Calu3 (cell line): ENCODE results near the gene LIMS1. TPM values are rescaled to one million over a fixed set of nuclear protein-coding genes. Genes with fewer than 3 reads are reported as not detected.

ENCODE experiments used
- BruUV-seq: library from RNA; stranded (reverse); fragments of 400-500 nt; replicated peaks from 2 replicates; lab custom pipeline; 2021; lab: Mats Ljungman, UMichigan
- CTCF ChIA-PET: fragments of 300-600 bp; sonication (Branson Sonifier 250); formaldehyde crosslinking; loops from one replicate; lab custom pipeline; 2022; ENCODE audit warnings: antibody characterized with exemption; lab: Charles Lee
- DNase-seq: peaks from one replicate; pipeline ENCODE4 v3.0.0; 2022
- H3K27ac Mint-ChIP-seq: one replicate; pipeline ENCODE4 v1.8.0; 2022; ENCODE audit warnings: mixed read lengths; ENCODE audit not compliant: unreplicated experiment
- H3K27me3 Mint-ChIP-seq: one replicate; pipeline ENCODE4 v1.8.0; 2022; ENCODE audit warnings: mixed read lengths; ENCODE audit not compliant: unreplicated experiment
- H3K36me3 Mint-ChIP-seq: one replicate; pipeline ENCODE4 v1.8.0; 2022; ENCODE audit warnings: mild to moderate bottlenecking, moderate library complexity, mixed read lengths; ENCODE audit not compliant: insufficient read depth, unreplicated experiment
- H3K4me1 Mint-ChIP-seq: one replicate; pipeline ENCODE4 v1.8.0; 2022; ENCODE audit warnings: mild to moderate bottlenecking, low read depth, mixed read lengths; ENCODE audit not compliant: unreplicated experiment
- H3K4me3 Mint-ChIP-seq: one replicate; pipeline ENCODE4 v1.8.0; 2022; ENCODE audit warnings: mild to moderate bottlenecking, low read depth, moderate library complexity, mixed read lengths; ENCODE audit not compliant: unreplicated experiment
- H3K9me3 Mint-ChIP-seq: one replicate; pipeline ENCODE4 v1.8.0; 2022; ENCODE audit warnings: low read depth, mixed read lengths; ENCODE audit not compliant: unreplicated experiment
- intact Hi-C: fragments of 100-400 bp; cut with micrococcal nuclease; formaldehyde crosslinking; loops from one replicate; pipeline ENCODE4 v1.10.0; 2022; ENCODE audit not compliant: unreplicated experiment
- total RNA-seq: library from RNA; stranded (reverse); gene quantifications from 2 replicates; pipeline ENCODE4 v1.2.3, GENCODE V29; 2022
- TF ChIP-seq, protein P1 (sequence below): fragments of 200-600 bp; IDR thresholded peaks from one replicate; pipeline ENCODE4 v1.8.0; 2022; ENCODE audit warnings: antibody characterized with exemption; ENCODE audit not compliant: unreplicated experiment

LIMS1 gene
- total RNA-seq, 1 experiment from 2014 or later = 51.5 TPM

DNA sequence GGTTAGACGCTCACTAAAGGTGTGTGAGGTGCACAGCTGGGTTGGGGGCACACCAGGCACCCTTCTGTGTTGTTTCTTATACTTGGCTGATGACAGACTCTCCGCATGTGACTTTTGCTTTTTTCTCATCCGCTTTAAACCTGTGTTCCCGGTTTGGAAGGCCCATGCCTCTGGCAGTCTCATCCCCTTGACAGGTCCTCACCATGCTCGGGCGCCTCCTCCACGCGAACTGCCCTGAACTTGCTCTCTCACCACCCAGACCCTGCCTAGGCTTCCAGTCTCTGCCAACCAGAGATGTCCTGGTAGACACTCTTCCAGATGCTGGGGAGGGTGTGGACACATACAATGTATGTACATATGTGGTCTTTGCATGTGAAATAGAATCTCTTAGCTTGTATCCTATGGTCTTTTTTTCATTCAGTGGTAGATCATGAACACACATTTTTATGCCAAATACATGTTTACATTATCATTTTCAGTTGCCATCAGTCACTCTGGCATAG is 79.8 kb downstream of the LIMS1 start:
- CTCF ChIA-PET = interaction anchor here (0.8 to 1.5 kb wide), 3 partner anchors 22 to 26 kb away, joined by 3 to 7 read pairs (median 5); no protein-coding TSS in a partner anchor
- DNase-seq = no peak
- H3K9me3 Mint-ChIP-seq = no peaks in the 10 kb centered on the region
- no TSS peak for BruUV-seq
- H3K4me1 Mint-ChIP-seq = peaks cover 72% of the 10 kb centered on the region
- peak overlapping the region; percentile 50 for H3K4me3 Mint-ChIP-seq
- H3K27ac Mint-ChIP-seq = peak overlapping the region; percentile 80
- H3K27me3 Mint-ChIP-seq = no peaks in the 10 kb centered on the region
- TF ChIP-seq, protein P1, sequence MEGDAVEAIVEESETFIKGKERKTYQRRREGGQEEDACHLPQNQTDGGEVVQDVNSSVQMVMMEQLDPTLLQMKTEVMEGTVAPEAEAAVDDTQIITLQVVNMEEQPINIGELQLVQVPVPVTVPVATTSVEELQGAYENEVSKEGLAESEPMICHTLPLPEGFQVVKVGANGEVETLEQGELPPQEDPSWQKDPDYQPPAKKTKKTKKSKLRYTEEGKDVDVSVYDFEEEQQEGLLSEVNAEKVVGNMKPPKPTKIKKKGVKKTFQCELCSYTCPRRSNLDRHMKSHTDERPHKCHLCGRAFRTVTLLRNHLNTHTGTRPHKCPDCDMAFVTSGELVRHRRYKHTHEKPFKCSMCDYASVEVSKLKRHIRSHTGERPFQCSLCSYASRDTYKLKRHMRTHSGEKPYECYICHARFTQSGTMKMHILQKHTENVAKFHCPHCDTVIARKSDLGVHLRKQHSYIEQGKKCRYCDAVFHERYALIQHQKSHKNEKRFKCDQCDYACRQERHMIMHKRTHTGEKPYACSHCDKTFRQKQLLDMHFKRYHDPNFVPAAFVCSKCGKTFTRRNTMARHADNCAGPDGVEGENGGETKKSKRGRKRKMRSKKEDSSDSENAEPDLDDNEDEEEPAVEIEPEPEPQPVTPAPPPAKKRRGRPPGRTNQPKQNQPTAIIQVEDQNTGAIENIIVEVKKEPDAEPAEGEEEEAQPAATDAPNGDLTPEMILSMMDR = no peak
- intact Hi-C loops = no loop called here
- peaks cover 10% of the 10 kb centered on the region for H3K36me3 Mint-ChIP-seq

DNA sequence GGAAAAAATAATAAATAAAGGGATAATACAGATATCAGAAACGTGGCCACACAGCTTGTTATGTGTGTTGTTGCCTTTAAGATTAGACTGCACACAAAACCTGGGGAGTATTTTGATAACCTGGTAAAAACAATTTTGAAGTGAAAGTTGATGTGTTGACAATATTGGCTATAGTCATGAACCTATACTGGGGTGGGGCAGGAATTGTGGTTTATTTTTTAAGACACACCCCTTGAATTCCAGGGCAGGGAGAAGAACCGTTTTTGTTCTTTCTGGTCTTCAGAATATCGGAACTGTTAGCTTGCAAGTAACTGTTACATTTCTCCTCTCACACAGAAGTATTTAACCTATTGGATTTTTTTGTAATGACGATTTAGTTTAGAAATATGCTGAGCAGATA is 80.4 kb downstream of the LIMS1 start:
- Mint-ChIP-seq H3K4me1 (peaks cover 72% of the 10 kb centered on the region), H3K9me3 (no peaks in the 10 kb centered on the region), H3K27ac (peak overlapping the region; percentile 80), H3K4me3 (peak overlapping the region; percentile 50), H3K27me3 (no peaks in the 10 kb centered on the region), H3K36me3 (peaks cover 10% of the 10 kb centered on the region)
- intact Hi-C loops = no loop called here
- CTCF ChIA-PET = interaction anchor here (0.8 to 1.5 kb wide), 3 partner anchors 21 to 26 kb away, joined by 3 to 7 read pairs (median 5); no protein-coding TSS in a partner anchor
- TF ChIP-seq, protein P1 = no peak
- BruUV-seq = no TSS peak
- no peak for DNase-seq

DNA sequence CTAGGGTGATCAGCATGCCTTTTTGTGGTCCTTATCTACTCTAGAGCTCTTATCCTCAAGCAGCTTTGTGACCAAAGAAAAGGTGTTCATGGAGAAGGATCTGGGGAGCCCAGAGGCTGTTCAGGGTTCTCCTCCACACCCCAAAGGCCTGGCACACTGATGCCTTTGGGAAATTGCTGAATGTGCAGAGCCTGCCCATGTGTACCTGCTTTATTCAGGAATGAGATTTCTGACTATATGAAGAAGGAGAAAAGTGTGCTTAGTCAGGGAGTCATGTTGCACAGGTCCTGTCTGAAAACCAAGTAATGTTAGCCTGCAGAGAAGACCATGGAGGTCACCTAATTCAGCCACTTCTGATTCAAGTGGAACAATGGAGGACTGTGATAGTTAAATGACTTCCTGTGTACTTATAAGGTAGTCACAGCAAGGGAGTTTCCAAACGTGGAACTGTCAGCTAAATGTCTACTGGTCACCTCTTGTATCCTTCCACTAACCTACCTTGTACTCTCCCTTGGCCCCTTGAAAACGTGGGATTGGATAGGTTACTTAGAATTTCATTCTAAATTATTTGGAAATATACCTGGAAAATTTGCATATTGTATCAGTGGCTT is 81.3 kb downstream of the LIMS1 start:
- H3K4me1 Mint-ChIP-seq = peaks cover 80% of the 10 kb centered on the region
- no TSS peak for BruUV-seq
- H3K36me3 Mint-ChIP-seq = peaks cover 10% of the 10 kb centered on the region
- no peaks in the 10 kb centered on the region for H3K9me3 Mint-ChIP-seq
- TF ChIP-seq, protein P1 = no peak
- intact Hi-C loops = no loop called here
- CTCF ChIA-PET = interaction anchor here (1.5 kb wide), 1 partner anchor 21 kb away, joined by 7 read pairs; no protein-coding TSS in a partner anchor
- no peak for DNase-seq
- H3K4me3 Mint-ChIP-seq = peak overlapping the region; percentile 50
- no peaks in the 10 kb centered on the region for H3K27me3 Mint-ChIP-seq
- H3K27ac Mint-ChIP-seq = peak overlapping the region; percentile 80

DNA sequence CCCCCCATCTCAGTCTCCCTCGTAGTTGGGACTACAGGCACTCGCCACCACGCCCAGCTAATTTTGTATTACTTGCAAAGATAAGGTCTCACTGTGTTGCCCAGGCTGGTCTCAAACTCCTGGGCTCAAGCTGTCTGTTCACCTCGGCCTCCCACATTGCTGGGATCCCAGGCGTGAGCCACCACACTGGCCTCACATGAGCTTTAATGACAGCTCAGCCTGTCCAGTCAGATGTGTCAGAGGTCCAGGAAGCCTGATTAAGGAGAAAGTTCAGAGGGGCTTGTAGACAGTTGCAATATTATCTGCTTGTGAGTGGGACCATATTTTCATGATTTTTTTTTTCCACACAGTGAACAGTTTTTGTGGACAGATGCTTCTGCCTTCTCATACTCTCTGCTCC is 82.0 kb downstream of the LIMS1 start:
- Mint-ChIP-seq H3K4me3 (peak overlapping the region; percentile 50), H3K9me3 (no peaks in the 10 kb centered on the region), H3K27me3 (no peaks in the 10 kb centered on the region), H3K4me1 (peaks cover 87% of the 10 kb centered on the region), H3K36me3 (peaks cover 15% of the 10 kb centered on the region), H3K27ac (peak overlapping the region; percentile 80)
- CTCF ChIA-PET = interaction anchor here (0.7 to 1.9 kb wide), 3 partner anchors 9 to 20 kb away, joined by 3 to 21 read pairs (median 5); no protein-coding TSS in a partner anchor
- BruUV-seq = no TSS peak
- TF ChIP-seq, protein P1 = no peak
- no peak for DNase-seq
- intact Hi-C loops = no loop called here
